GM18858 (cell line): Measurements from ENCODE around the gene DIP2A.

ENCODE experiments used
- ATAC-seq: cut with Tn5 transposase; IDR thresholded peaks from one replicate; pipeline ENCODE4 v1.9.1; 2021; ENCODE audit not compliant: unreplicated experiment

DIP2A gene

DNA sequence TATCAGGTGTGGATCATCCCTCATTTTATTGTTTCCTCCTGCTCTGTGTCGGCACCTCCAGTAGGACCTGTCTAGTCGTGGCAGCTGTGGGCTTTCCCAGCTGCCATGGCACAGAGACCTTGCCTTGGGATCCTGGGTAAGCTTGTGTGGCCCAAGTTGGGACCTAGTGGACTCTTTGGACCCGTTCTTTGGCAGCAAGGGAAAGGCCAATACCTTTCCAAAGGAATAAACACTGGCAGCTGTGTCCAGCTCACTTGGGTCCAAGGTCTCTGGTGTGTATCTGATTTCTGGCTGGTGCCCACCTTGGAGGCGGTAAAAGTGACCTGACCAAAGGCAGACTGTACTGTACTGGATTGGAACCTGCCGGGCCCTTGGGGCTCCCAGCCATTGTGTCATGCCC is 21.8 kb downstream of the DIP2A start:
- no peak for ATAC-seq

DNA sequence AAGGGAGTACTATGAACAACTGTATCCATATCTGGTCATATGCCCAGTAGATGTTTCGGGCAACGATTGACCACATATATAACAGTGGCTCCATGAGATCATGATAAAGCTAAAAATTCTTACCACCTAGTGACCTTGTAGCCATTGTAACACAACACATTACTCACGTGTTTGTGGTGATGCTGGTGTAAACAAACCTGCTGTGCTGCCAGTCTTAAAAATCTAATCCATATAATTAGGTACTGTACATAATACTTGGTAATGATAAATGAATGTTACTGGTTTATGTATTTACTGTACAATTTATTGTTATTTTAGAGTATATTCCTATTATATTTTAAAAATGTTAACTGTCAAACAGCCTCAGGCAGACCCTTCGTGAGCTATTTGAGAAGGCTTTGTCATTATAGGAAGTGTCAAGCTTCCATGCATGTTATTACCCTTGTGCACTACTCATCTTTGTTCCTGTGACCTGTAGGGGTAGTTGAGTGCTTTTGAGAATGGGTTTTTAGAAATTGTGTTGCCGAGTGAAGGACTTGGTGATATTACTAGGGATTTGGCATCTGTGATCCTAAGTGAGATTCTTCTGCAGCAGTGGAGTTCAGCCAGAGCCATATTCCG is 23.6 kb downstream of the DIP2A start:
- no peak for ATAC-seq

DNA sequence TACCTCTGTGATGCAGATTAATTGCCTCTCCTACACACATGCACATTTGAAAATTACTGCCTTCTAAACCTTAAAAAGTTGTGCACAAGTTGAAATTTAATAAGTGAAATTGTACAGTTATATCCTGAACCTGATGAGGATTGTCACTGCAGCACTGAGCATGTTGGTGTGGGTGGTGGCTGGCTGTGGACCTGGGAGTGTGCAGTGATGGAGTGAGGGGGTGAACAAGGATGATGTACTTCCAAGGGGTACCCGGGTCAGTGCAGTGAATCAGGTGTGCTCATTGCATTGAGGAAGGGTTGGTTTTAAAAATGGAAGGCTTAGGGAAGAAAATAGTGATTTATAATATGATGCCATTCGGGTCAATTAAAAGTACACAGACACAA is 24.1 kb downstream of the DIP2A start:
- ATAC-seq, result no peak

DNA sequence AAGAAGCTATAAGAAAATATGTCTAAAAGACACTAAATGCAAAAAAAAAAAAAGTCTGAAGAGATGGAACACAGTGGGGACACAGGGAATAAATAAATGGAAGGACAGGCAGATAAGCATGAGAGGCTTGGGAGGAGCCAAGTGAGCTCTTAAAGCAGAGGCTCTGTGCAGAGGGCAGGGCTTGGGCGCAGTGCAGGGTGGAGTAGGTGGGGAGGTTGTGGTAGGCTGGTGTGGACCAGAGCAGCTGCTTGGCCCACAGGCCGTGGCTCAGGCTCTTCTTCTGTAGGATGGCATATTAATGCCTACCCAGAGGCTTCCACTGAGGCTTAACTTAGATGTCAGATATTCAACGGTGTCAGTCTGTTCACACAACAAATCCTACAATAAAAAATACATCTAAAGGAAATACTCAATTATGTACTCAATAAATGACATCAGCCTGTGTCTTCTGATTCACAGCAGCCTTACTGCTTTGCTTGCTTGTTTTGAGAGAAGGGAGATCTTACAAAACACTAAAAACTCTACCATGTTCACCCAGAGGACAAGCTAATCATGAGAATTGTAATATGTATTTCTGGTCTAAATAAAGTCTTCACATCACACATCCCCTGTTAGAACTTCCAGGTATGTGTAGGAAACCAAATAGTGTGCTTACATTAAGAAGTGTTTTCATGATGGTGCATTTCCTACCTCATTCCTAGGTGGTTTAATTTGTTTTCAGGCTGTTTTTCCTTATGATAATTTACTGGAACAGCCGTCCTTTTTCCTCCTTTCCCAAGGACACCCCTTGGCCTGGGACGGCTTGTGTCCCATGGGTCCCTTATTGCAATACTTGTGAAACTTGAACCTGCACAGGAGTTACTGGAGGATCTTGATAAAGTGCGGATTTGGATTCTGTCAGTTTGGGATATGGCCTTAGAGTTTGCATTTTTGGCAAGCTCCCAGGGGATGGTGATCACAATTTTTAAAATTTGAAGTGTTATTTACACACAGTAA is 24.9 kb downstream of the DIP2A start:
- ATAC-seq, result no peak

DNA sequence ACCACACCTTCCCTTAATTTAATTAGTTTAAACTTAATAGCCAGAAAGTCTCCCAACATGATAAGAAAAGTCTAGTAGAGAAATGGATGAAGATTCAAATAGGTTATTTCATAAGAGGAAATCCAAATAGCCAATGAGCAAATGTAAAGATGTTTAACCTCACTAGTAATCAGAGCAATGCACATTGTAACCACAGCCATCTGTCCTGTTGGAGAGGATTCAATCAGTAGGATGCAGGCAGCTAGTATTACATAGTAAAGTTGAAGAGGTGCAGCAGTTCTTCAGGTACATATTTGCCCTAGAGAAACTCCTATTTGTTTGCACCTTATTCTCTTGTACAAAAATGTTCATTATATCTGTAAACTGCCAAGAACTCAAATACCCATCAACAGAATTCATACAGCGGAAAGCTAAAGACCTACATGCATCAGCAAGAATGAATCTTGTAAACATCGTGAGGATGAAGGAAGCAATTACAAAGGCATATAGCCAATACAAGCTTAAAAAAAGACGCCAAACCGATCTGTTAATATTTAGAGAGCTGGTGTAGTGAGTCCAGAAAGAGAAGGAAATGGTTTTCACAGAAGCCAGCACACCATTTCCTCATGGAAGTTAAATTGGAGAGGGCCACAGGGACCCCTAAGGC is 27.9 kb downstream of the DIP2A start:
- ATAC-seq, result no peak

DNA sequence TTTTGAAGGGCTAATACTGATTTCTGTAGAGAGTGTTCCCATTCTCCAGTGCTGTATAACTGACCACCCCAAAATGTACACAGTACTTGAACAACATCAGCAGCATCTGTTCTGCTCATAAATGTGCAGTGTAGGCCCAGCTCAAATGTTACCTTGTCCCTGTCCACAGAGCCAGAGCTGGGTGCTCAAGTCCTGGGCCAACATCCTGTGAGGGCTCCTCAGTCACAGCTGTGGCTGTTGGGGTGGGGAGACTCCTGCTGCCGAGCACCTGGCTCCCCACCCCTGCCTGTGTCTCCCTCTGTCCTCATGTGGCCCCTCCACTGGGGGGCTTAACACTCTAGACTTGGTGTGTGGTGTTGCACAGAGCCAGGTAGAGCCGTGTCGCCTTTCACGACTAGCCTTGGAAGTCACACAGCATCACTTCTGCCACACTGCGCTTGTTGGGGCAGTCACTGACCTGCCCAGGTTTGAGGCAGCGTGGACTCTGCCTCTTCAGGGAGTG is 30.5 kb downstream of the DIP2A start:
- ATAC-seq, result no peak

DNA sequence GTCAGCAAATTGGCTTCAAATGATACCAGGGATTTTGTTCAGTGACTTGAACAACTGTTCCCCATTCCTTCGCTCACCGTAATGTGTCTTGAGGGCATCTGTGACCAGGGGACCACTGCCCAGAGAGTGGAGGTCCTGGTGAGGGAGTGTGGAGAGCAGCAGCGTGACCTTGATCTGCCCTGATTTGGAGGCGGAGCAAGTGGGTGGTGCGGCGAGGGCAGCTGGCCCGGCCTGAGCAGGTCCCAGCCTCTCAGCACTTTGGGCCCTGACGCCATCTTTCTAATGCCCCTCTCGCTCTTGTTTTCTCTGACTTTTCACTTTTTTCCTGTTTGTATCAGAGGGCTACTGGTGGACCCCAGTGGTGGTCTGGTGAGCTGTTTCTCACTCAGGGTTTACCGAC is 31.1 kb downstream of the DIP2A start:
- ATAC-seq, result no peak

DNA sequence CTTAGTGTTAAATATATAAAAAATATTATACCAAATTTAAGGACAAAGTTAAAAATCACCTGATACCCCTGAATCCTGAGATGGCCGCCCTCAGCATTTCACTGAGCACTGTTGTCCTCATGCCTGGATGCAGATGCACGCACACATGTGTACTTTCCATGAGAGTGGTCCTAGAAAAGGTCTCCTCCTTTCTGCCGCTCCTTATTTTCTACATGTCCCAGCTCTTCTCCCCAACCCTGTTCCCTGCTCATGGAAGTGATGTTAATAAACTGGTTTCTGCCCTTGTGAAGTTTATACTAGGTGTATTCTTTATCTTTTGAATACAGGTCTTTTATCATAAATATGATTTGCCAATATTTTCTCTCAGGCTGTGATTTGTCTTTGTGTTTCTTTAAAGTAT is 32.9 kb downstream of the DIP2A start:
- no peak for ATAC-seq

DNA sequence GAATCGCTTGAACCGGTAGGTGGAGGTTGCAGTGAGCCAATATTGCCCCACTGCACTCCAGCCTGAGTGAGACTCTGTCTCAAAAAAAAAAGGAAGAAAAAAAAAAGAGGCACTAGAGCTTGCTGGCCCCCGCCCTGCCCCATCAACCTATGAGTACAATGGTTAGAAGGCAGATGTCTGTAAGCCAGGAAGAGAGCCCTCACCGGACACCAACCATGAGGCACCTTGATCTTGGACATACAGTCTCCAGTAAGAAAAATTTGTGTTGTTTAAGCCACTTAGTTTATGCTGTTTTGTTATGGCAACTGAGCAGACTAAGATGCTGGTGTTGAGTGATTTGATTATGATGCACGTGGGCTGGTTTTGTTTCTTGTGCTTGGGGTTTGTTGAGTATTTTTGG is 34.2 kb downstream of the DIP2A start:
- no peak for ATAC-seq

DNA sequence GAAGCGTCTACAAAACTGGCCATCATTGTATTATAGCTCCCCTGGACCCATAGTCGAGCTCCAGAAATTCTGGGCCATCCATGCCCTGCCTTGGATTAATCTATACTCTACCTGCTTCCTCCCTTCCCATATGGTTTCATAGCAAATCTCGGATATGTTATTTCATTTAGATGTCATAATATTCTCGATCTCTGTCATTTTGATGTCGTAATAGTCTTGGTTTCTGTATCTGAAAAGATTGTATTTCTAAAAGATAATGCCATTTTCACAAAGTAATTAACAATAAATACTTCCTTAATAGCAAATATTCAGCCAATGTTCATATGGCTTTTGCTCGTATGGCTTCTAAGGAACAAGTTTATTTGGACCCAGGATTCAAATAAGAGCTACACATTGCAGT is 35.1 kb downstream of the DIP2A start:
- no peak for ATAC-seq

DNA sequence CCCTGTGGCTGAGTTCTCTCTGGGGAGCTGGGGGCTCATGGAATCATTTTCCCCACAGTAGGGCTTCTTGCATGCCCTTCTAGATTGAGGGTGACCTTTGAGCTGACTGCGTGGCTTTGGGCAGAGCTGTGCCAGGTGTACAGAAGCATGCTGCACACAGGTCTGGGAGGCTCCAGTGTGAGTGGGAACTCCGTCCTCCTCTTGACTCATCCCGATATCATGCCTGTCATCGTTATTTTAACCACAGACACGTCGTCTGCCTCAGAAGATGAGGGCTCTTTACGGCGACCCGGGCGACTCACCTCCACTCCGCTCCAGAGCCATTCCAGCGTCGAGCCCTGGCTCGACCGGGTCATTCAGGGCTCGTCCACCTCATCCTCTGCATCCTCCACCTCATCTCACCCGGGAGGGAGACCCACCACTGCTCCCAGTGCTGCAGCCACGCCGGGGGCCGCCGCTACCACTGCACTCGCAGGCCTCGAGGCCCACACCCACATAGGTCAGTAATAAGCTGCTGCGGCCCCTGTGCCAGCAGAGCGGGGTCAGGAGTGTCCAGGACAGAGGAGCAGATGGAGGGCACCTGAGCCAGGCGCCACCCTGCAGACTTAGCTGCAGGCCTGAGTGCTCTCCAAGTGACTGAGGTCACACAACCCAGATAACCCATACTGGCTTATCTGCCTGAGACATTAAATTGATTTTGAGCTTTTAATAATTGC is 39.8 kb downstream of the DIP2A start:
- ATAC-seq, result no peak

DNA sequence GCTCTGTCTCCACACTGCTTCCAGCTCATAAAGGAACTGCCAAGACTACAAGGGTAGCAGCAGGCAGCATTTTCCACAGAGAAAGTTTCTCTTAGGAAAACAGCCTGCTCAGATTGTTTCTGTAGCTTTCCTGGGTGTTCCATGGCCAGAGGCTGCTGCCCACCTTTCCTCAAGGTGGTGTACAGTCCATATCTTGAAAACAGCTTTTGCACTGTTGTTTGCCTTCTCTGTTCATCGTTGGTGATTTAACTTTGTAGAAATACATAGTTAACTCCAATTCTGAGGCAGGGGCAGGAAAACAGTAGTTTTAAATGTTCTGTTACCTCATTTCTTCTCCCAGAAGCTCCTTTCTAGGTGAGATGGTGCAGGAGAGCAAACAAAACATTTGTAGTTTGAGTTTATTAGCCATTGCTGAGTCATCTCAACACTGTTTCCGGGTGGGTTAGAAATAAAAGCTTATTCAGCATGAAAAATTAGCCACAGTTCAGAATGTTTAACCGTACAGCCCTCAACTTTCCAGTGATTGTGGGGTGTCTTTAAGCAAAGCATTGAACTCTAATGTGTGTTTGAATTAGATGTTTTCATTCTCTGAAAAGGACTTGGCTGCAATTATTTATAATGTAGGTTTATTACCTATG is 41.7 kb downstream of the DIP2A start:
- ATAC-seq, result no peak

DNA sequence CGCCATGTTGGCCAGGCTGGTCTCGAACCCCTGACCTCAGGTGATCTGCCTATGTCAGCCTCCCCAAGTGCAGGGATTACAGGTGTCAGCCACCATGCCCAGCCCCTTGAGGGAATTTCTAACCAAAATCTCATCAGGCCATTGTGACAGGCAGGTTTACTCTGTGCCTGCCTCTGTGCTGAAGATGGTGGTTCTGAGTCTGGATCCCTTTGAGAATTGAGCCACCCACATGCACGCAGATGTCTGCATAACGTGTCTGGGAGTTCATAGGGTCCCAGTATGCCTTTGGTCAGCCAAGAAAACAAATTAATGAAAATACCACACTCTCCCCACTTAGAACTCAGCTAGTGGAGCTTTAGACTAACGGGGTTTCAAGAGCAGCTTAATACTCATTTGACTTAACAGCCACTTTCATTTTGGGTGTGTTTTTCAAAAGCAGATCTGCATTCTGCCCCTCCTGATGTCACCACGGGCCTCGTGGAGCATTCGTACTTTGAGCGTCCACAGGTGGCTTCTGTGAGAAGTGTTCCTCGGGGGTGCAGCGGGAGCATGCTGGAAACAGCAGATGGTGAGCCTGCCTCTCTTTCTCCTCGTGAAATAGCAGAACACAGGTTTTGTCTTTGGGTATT is 45.3 kb downstream of the DIP2A start:
- ATAC-seq, result no peak

DNA sequence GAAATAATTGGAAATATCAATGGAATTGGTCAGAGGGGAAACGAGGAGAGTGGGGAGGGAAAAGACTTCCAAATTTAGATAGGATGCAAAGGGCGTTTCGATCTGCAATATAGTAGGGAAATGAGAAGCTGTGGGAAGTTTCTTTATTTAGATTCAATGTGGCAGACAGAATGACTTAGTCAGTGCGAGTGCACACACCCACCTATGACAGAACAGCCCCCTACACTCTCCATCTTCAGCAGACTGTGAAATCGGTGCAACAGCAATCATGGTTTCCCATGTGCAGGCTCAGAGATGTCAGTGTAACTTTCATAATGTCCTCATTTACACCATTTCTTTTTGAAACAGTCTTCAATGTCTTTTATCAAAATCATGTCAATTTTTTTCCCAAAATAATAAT is 46.0 kb downstream of the DIP2A start:
- no peak for ATAC-seq

DNA sequence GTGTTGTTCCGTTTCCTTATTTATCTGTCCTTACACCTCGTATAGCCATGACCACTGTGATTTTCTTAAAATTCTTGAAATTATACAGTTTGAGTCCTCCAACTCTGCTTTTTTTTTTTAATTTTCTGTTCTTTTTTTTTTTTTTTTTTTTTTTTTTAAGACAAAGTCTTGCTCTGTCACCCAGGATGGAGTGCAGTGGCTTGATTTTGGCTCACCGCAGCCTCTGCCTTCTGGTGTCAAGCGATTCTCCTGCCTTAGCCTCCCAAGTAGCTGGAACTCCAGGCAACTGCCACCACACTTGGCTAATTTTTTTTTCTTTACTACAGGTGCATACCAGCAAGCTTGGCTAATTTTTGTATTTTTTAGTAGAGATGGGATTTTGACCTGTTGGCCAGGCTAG is 48.9 kb downstream of the DIP2A start:
- ATAC-seq, result no peak

DNA sequence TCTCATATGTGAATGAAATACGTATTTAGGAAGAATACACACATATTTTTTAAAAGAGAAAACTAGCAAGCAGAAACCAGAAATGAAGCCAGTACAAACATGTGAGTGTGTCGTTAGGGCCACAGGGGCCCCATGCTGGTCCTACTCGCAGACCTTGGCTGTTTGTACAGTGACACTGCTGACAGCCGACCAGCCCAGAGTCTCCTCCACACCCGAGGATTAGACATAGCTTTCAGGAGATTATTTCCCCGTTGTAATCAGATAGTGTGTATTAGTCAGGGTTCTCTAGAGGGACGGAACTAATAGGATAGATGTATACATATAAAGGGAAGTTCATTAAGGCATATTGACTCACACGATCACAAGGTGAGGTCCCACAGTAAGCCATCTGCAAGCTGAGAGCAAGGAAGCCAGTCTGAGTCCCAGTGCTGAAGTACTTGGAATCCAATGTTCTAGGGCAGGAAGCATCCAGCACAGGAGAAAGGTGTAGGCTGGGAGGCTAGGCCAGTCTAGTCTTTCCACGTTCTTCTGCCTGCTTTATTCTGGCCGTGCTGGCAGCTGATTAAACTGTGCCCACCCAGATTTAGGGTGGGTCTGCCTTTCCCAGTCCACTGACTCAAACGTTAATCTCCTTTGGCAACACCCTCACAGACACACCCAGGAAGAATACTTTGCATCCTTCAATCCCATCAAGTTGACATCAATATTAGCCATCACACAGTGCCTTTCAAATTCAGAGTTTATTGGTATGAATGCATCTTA is 51.2 kb downstream of the DIP2A start:
- no peak for ATAC-seq

DNA sequence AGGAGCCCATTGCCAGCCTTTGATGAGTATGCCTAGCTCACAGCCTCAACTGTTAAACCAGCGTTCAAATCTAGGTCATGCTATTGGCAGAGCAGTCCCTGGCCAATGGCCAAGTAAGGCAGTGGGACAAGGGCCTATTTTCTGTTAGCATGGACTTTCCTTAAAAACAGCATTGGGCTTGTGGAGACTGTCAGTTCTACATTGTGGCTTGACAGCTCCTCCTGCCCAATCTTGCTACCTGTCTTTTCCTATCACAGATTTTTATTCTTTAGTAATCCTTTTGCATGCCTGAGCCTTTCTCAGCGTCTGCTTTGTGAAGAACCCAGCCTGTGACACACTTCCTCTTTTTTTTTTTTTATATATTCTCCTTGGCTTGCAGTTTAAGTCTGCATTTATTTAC is 56.4 kb downstream of the DIP2A start:
- ATAC-seq, result no peak

DNA sequence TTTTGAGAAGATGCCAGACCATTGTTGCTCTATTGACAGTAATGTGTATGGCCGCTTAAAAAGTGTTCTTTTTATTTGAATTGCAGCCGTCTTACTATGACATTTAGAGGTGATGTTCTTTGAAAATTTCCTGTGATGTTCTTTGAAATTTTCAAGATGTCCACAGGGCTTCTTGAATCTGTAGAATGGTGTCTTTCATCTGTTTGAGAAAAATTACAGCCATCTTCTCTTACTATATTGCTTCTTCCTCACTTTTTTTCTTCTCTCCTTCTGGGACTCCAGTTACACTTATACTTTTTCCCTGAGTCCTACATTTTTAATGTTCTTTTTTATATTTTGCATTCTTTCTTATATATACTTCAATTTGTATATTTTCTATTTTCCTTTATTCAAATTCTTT is 57.4 kb downstream of the DIP2A start:
- no peak for ATAC-seq

DNA sequence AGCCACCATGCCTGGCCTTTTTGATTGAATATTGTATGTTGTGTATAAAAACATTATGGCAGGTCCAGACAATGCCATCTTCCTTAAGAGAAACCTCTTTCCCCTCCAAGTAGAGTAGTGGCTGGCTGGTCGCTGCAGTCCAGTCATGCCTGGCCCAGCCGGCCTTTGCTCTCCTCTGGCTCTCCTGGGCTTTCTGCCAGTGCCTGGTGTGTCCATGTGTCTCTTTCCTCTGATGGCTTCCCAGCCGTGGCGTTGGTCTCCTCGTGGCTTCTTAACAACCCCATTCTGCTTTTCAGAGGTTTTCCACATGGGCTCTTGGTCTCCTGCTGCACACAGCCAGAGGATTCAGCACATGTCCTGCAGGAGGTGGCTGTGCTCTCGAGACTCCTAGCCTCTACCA is 58.7 kb downstream of the DIP2A start:
- no peak for ATAC-seq
